HG03558 (cell line): Measurements from ENCODE around the gene DLGAP4.

Experiments used
- ATAC-seq: cut with Tn5 transposase; IDR thresholded peaks from one replicate; pipeline ENCODE4 v1.9.1; 2021; ENCODE audit warnings: moderate number of reproducible peaks; ENCODE audit not compliant: unreplicated experiment; ENCODE audit errors: extremely low read depth

DLGAP4 gene

GRCh38 chr20:36483919-36484808 is 178.0 kb downstream of the DLGAP4 start:
- no peak for ATAC-seq

DNA sequence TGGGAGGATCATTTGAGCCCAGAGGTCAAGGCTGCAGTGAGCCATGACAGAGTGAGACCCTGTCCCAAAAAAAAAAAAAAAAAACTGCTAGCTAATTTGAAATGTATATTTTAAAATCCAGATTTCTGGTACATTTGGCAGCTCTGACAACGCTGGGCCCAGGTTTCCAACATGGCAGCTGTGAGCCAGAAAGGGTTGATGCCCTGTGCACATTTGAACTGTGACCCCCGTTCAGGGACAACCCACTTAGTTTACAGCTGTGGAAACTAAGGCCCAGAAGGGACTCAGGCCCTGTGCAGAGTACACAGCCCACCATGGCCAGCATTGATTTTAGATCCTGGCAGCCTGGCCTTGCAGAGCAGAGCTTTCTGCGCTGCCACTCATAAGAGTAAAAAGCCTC is 179.1 kb downstream of the DLGAP4 start:
- no peak for ATAC-seq

- ATAC-seq = no peak
Observed at GRCh38 chr20:36487069-36487468, 180.9 kb downstream of the DLGAP4 start.

DNA sequence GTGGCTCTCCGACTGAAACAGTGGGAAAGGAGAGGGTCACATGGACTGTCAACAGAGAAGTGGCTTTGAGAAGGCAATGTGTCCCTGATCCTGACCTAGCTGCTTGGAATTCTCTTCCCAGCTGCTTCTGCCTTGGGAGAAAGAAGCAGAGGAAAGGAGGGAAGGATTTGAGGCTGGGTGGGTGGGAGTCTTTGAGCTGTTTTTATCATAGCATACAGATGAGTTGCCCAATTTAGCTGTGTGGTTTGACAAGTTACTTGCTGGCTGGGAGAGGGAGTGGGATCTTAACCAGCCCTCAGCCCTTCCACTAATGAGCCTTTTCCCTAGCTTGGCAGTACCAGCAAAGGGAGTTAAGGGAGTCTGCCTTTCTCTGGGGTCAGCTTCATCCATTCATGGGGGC is 184.1 kb downstream of the DLGAP4 start:
- ATAC-seq = no peak

GRCh38 chr20:36491901-36492617 is 185.9 kb downstream of the DLGAP4 start:
- ATAC-seq = no peak

DNA sequence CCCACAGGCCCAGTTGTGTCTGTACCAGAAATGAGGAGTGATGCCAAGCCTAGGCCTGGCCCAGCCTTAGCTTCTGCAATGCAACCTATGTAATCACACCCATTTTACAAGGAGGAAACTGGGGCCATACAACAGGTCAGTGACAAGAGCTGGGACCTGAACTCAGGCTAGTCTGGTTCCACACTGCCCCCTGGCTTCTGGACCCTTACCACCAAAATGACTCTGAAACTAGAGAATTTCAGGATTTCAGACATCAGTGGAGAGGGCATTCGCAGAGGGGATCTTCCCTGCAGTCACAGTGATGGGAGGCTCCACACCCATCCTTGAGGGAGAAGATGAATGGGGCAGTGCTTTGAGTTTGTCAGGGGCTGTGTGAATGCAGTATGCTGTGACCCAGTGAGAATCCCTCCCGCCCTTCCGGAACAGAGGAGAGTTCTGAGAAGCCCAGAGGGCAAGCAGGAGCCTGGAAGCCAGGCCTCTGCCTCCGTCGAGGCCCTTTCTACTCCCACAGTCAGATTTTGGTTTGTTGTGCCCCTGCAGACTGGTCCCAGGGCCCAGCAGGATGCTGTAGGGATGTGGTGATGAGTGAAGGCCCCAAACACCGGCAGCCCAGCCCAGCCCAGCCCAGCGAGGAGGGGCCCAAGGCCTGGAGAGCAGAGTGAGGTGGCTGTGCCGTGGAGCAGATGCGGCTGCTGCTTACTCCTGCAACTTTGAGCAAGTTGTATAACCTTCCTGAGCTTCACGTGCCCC is 187.1 kb downstream of the DLGAP4 start:
- ATAC-seq = no peak

- ATAC-seq = no peak
Observed at GRCh38 chr20:36493801-36494114, 187.6 kb downstream of the DLGAP4 start.

DNA sequence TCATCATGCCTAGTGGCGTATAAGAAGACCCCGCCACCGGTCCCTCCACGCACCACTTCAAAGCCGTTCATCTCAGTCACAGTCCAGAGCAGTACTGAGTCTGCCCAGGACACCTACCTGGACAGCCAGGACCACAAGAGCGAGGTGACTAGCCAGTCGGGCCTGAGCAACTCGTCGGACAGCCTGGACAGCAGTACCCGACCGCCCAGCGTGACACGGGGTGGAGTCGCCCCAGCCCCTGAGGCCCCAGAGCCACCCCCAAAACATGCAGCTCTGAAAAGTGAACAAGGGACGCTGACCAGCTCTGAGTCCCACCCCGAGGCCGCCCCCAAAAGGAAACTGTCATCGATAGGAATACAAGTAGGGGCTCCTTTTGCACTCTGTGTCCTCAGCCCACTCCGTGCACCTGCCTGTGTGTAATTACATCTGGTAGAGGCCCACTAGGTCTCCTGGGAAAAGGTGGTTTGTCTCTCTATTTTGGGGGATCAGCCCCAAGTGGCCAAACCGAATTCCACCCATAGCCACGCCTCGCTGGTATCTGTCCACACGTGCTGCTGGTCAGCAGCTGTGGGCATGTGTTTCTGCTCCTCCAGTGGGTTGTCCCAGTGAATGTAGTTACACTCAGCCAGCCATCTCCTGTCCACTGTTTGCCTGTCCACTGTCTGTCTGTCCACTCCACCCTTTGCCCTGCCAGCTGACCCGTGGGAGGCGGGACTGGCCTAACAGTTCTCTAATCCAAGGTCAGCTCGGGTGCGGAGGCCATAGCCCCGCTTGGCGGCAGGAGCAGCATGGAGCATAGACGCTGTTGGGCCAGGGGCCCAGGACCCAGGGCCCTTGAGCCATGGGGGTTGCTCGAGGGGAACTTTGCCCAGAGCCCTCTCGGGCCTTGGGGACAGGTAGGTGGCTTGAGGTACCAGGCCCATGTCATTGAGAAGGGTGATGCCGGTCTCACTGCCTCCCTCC is 190.8 kb downstream of the DLGAP4 start:
- ATAC-seq = no peak

GRCh38 chr20:36497856-36498255 is 191.7 kb downstream of the DLGAP4 start:
- no peak for ATAC-seq

GRCh38 chr20:36498386-36499179 is 192.4 kb downstream of the DLGAP4 start:
- no peak for ATAC-seq

DNA sequence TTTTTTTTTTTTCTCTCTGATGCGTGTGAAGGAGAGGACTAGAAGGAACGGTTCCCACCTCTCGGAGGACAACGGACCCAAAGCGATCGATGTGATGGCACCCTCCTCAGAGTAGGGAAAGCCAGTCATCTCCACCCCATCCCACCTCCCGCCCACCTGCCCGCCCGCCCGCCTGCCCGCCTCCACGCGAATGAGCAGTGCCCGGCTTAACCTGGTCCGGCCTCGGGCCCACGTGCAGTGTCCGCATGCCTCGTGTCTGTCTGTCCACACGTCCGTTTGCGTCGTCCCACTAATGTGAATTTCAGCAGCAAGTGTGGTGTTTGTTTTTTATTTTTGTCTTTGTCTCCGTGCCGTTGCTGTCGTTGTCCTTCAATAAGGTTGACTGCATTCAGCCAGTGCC is 193.1 kb downstream of the DLGAP4 start:
- no peak for ATAC-seq

DNA sequence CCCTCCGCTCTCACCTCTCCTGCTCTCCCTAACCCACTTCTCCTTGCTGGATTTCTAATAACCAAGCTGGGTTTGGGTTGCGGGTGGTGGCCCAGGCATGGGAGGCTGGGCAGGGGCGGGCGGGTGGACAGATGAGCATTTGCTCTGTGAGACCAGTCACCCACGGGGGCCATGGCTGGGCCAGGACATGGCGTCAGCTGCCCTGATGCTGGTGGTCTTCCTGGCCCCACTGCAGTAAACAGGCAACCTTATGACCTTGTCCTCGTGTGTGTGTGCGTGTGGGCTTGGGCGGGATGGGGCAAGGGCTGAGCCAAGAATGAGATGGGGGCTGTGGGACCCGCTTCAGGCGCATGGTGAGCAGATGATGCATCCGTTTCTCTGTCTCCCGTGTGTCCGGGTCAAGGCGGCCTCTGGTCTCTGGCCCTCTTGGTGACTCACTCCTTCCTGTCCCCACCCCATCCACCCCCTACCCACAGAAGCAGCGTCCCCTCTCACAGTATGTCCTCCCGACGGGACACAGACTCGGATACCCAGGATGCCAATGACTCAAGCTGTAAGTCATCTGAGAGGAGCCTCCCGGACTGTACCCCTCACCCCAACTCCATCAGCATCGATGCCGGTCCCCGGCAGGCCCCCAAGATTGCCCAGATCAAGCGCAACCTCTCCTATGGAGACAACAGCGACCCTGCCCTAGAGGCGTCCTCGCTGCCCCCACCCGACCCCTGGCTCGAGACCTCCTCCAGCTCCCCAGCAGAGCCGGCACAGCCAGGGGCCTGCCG is 193.8 kb downstream of the DLGAP4 start:
- ATAC-seq = no peak

DNA sequence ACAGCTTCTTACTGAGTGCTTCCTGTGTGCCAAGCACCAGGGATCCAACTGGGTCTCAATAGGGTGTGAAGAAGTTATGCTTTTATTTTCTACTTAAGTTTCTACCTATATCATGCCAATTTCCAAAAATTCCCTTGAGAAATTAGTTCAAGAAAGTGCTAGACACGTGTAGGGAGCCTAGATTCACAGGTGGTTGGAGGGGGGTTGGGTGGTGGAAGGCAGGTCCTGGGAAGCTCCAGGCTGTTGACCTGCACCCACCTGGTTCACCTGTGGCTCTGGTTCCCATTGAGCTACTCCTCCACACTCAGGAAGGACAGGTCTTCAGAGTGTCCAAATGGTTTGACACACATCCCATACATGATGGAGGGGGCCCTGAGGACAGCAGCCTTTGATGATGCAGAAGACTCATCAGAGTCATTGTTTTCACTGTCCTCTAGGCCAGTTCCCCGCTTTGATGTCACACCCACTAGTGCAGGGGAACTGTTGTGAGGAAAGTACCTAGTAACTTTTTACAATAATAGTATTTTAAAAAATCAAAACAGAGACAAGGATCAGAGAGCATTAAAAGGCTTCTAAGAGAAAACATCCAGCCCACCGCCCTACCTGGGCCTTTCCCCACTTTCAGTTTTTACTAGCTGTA is 195.3 kb downstream of the DLGAP4 start:
- no peak for ATAC-seq

- no peak for ATAC-seq
Observed at GRCh38 chr20:36504295-36504694, 198.2 kb downstream of the DLGAP4 start.

- no peak for ATAC-seq
Observed at GRCh38 chr20:36506253-36506652, 200.1 kb downstream of the DLGAP4 start.

GRCh38 chr20:36507746-36508145 is 201.6 kb downstream of the DLGAP4 start:
- ATAC-seq = no peak

GRCh38 chr20:36519012-36519719 is 213.0 kb downstream of the DLGAP4 start:
- ATAC-seq = no peak
